IMR-90 (cell line): ENCODE results near the gene KCP.

Source experiments
- MAZ ChIP-seq: IDR thresholded peaks from 2 replicates; pipeline ENCODE4 v1.6.1; 2012; ENCODE audit warnings: low read depth, mild to moderate bottlenecking, low read length, improper control_type of control experiment, moderate library complexity, borderline replicate concordance
- MXI1 ChIP-seq: IDR thresholded peaks from 2 replicates; pipeline ENCODE4 v1.6.1; 2012; ENCODE audit warnings: low read depth, mild to moderate bottlenecking, low read length, moderate library complexity, borderline replicate concordance
- POLR2A ChIP-seq: IDR thresholded peaks from 2 replicates; pipeline ENCODE4 v1.6.1; 2012; ENCODE audit warnings: mild to moderate bottlenecking, low read depth, low read length
- TF ChIP-seq, protein P1 (sequence below): conservative IDR thresholded peaks from 2 replicates; pipeline ENCODE4 v1.5.1; 2012; ENCODE audit warnings: mild to moderate bottlenecking, low read depth, low read length, improper control_type of control experiment

DNA sequence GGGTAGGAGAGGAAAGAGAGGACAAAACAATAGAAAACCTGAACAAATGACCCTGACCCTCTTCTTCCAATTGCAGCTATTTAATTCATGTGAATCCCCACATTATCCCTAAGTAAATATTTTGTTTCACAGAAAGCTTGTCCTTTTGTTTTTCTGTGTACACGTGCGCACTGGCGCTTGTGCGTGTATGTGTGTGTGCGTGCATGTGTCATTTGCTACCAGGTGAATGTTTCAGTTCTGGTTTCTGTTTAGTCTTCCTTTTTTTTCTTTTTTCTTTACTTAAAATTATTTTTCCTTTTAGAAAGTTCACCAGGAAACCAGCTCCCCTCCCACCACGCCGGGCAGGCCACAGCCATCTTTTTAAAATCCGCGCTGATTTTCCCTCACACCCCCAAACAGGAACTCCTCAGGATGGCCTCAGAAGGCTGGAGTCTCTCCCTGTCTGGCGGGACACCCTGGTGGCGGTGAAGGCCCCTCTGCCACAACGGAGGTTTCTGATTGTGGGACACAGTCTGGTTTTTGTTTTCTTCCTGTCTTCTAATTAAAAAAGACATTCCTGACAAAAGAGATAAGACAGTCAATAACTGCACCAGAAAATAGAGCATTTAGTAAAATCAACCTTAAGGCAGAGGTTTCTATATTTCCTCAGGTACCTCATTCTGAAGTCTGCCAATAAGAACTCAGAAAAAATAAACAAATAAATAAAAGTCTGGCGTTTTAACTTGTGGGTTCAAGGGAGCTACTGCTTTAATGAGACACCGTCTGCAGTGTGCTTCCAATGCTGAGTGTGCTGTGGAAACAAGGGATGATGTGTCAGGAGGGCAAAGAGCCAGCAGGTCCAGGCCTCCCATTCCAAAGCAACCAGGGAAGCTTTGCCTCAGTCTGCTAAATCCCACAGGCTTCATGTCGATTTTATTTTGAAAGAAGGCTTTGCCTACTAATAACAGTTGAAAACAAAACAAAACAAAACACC lies 44.6 kb upstream of the KCP start:
- TF ChIP-seq, protein P1, sequence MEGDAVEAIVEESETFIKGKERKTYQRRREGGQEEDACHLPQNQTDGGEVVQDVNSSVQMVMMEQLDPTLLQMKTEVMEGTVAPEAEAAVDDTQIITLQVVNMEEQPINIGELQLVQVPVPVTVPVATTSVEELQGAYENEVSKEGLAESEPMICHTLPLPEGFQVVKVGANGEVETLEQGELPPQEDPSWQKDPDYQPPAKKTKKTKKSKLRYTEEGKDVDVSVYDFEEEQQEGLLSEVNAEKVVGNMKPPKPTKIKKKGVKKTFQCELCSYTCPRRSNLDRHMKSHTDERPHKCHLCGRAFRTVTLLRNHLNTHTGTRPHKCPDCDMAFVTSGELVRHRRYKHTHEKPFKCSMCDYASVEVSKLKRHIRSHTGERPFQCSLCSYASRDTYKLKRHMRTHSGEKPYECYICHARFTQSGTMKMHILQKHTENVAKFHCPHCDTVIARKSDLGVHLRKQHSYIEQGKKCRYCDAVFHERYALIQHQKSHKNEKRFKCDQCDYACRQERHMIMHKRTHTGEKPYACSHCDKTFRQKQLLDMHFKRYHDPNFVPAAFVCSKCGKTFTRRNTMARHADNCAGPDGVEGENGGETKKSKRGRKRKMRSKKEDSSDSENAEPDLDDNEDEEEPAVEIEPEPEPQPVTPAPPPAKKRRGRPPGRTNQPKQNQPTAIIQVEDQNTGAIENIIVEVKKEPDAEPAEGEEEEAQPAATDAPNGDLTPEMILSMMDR: no peak
- no peak for TF ChIP-seq POLR2A
- no peak for TF ChIP-seq MXI1
- no peak for TF ChIP-seq MAZ
